Activated CD4-positive, alpha-beta T cell treated with anti-CD3 and anti-CD28 coated beads for 1 hour (primary cell): ENCODE results near the gene SUCO.

ENCODE experiments used
- DNase-seq: peaks from one replicate; pipeline ENCODE4 v3.0.0-alpha.2; 2020

Gene SUCO

DNA sequence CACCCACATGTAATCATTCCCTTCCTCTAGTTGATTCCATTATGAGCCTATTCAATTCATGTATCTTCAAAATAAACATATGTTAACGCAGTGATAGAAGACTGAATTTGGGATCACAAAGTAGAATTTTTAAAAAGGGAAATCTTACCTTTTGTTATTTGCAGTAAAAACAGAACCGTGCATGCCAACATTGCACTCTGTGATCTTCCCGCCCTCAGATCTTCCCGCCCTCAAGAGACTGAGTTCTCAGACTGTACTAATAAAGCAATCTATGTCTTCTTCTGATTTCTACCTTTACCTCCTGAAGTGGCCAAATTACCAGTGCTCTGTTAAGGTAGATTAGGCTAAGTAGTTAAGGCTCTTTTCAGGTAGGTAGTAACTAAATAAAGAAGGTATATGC, 3.6 kb upstream of the SUCO start:
- DNase-seq = no peak

- DNase-seq = no peak
Observed at GRCh38 chr1:172530000-172530399, 3.0 kb upstream of the SUCO start.

DNA sequence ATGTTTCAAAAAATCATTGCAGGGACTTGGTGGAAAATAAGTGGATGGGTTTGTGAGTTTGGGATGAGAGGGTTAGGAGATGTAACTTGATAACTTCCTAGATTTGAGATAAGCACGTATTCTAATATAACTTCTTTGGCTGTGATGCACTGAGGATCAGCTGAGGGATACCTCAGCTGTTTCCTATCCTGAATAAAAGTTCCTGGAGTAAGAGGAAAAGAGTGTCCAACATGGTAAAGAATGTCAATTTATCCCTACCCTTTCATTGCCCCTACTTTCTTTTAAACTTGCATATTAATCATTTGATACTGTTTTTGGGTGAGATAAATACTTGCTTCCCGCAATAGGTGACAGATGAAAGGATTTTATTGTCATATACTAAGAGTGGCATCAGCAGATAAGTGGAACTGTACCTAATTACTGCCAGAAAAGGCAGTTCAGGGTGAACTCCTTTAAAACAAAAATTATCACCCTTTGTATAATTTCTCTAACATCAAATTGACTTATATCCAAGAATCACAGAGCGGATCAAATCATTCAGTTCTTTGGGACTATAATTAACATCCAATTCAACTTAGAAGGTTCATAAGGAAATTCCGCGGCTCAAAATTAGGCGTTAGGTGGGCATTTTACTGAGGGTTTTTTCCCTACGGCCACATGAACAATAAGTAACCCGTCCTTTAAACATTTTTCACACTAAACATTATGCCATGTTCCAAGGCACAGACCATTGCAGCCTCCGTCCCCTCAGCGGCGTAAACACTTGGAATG, 1.4 kb upstream of the SUCO start:
- DNase-seq = no peak

- DNase-seq = peak; percentile 75
Observed at GRCh38 chr1:172532183-172532699, 709 bp upstream of the SUCO start.

GRCh38 chr1:172533513-172534151, 682 bp downstream of the SUCO start:
- peak; percentile 16 for DNase-seq

- DNase-seq = no peak
Observed at GRCh38 chr1:172536256-172536655, 3.3 kb downstream of the SUCO start.

DNA sequence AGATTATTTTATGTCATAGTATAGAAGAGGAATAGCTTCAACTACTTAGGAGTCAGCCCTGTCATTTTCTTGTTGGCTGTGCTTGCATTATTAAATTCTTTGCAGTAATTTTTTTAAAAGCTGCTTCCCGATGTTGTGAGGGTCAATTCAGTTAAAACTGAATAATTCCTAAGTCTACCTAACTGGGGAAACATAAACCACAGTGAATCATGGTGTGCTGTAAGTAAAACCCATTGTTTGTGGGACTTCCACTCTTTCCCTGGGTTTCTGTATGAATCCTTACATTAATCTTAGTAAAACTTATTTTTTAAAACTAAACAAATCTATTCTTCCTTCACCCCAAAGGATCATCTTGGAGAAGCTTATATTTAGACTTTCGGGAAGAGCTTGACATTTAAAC, 4.4 kb downstream of the SUCO start:
- no peak for DNase-seq

- DNase-seq = no peak
Observed at GRCh38 chr1:172537827-172538391, 5.0 kb downstream of the SUCO start.

DNA sequence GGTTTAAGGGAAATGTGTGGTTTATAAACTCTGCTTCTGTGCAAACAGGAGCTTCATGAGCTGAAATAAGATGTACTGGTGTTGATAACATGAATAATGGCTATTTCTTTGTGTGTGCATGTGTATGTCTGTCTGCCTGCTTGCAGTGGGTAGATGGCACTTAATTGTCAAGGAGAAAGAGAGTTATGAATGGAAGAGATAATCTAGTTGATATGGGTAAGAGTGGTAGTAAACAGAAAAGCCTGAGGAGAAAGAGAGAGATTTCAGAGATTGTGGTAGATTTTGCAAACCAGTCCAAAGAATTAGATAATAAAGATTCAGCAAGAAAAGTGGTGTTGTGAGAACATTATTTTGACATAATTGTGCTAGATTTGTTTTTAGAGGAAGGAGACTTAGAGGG, 7.7 kb downstream of the SUCO start:
- DNase-seq = no peak

- DNase-seq = no peak
Observed at GRCh38 chr1:172544481-172545104, 11.6 kb downstream of the SUCO start.

- DNase-seq = no peak
Observed at GRCh38 chr1:172545396-172546004, 12.6 kb downstream of the SUCO start.

GRCh38 chr1:172547071-172547470, 14.1 kb downstream of the SUCO start:
- DNase-seq = no peak

- DNase-seq = no peak
Observed at GRCh38 chr1:172549621-172550280, 16.8 kb downstream of the SUCO start.

- no peak for DNase-seq
Observed at GRCh38 chr1:172551279-172551678, 18.3 kb downstream of the SUCO start.

GRCh38 chr1:172554915-172555314, 22.0 kb downstream of the SUCO start:
- DNase-seq = no peak

DNA sequence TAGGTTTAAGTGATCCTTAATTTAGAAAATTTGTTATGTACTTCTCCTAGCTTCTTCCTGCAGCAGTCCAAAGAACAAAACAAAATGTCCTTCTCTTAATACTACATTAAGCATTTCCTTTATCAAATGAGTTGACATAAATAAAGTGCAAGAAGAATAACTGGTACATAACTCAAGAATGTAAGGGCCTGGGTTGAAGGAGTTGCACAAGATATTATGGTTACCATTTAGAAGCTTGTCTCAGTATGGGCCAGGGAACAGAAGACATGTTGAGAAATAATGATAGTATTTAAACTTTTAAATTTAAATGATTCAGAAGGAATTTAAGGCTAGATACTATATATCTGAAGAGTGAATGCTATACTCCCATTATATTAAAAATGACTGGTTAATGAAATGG, 23.5 kb downstream of the SUCO start:
- DNase-seq = no peak

DNA sequence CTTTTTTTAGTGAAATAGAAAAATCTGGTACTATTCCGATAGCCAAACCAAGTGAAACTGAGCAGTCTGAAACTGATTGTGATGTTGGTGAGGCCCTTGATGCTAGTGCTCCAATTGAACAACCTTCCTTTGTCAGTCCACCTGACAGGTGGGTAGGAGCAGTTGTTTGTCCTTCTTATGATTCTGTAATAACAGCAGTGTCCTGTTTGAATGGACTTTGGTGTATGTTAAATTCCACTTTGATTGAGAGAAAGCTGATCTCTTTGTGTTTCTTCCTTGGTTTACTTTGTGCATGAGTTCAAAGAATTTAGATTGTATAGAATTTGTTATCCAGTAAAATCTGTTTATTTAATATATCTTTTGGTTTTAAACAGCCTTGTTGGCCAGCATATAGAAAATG, 24.3 kb downstream of the SUCO start:
- DNase-seq = no peak

GRCh38 chr1:172559572-172560210, 26.7 kb downstream of the SUCO start:
- no peak for DNase-seq

GRCh38 chr1:172561252-172561651, 28.3 kb downstream of the SUCO start:
- DNase-seq = no peak

- DNase-seq = no peak
Observed at GRCh38 chr1:172566196-172566997, 33.4 kb downstream of the SUCO start.

DNA sequence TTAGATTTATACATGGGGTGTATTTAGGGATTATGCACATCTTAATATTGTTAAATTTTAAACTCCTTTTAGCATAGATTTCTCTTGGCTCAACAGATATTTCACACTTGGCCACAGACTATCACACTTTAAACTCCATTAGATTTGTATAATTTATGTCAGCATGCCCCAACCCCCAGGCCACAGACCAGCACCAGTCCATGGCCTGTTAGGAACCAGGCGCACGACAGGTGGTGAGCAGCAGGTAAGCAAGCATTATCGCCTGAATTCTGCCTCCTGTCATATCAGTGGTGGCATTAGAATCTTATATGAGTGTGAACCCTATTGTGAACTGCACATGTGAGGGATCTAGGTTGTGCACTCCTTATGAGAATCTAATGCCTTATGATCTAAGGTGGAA, 34.8 kb downstream of the SUCO start:
- DNase-seq = no peak
